NB4 (cell line): ENCODE data around the gene INF2.

Source experiments
- POLR2A ChIP-seq: IDR thresholded peaks from 2 replicates; pipeline ENCODE4 v1.6.1; 2011; ENCODE audit warnings: mild to moderate bottlenecking; ENCODE audit not compliant: insufficient read length; ENCODE audit errors: extremely low read depth
- TF ChIP-seq, protein P1 (sequence below): IDR thresholded peaks from one replicate; pipeline ENCODE4 v1.5.1; 2012; ENCODE audit warnings: low read depth, low read length
- TF ChIP-seq, protein P2 (sequence below): IDR thresholded peaks from 2 replicates; pipeline ENCODE4 v1.6.1; 2011; ENCODE audit warnings: low read depth, low read length

DNA sequence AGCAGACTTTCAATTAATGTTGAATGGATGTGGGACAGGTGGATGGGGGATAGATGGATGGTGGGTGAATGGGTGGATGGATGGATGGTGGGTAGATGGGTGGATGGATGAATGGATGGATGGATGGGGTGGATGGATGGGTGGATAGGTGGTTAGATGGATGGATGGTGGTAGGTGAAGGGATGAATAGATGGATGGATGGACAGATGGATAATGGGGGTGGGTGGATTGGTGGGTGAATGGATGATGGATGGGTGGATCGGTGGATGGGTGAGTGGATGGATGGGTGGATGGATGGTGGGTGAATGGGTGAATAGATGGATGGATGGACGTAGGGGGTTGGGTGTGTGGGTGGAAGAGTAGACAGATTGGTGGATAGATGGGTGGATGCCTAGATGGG lies 14.0 kb upstream of the INF2 start:
- TF ChIP-seq, protein P1, sequence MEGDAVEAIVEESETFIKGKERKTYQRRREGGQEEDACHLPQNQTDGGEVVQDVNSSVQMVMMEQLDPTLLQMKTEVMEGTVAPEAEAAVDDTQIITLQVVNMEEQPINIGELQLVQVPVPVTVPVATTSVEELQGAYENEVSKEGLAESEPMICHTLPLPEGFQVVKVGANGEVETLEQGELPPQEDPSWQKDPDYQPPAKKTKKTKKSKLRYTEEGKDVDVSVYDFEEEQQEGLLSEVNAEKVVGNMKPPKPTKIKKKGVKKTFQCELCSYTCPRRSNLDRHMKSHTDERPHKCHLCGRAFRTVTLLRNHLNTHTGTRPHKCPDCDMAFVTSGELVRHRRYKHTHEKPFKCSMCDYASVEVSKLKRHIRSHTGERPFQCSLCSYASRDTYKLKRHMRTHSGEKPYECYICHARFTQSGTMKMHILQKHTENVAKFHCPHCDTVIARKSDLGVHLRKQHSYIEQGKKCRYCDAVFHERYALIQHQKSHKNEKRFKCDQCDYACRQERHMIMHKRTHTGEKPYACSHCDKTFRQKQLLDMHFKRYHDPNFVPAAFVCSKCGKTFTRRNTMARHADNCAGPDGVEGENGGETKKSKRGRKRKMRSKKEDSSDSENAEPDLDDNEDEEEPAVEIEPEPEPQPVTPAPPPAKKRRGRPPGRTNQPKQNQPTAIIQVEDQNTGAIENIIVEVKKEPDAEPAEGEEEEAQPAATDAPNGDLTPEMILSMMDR = no peak
- no peak for TF ChIP-seq POLR2A
- TF ChIP-seq, protein P2, sequence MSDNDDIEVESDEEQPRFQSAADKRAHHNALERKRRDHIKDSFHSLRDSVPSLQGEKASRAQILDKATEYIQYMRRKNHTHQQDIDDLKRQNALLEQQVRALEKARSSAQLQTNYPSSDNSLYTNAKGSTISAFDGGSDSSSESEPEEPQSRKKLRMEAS = no peak
